GM18511 (cell line): ENCODE data around the gene ATXN10.
"Not testable (repeated sequence)": the region's sequence is repeated elsewhere in the genome, so short reads cannot be mapped to it uniquely, and the experiment has no call there.

ENCODE experiments used
- ATAC-seq: cut with Tn5 transposase; IDR thresholded peaks from one replicate; pipeline ENCODE4 v1.9.1; 2021; ENCODE audit warnings: mild to moderate bottlenecking, moderate library complexity; ENCODE audit not compliant: unreplicated experiment

Gene ATXN10

DNA sequence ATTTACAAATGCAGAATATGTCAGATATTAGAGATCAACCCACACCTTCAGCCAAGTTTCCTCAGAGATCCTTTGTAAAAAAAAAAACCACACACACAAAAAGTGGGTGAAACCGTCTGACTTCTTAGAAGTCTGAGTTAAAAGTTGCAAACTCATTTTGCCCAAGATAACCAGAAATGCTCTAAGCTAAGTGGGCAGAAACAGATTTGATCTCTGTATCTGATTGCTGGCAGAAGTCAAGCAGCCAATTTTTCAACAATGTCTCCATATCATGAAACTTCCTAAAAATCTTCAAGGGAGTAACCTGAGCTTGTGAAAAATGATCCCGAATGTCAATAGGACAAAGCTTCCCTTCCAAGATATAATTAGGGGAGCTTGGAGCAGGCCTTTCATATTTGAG, 28.6 kb upstream of the ATXN10 start:
- ATAC-seq = no peak

DNA sequence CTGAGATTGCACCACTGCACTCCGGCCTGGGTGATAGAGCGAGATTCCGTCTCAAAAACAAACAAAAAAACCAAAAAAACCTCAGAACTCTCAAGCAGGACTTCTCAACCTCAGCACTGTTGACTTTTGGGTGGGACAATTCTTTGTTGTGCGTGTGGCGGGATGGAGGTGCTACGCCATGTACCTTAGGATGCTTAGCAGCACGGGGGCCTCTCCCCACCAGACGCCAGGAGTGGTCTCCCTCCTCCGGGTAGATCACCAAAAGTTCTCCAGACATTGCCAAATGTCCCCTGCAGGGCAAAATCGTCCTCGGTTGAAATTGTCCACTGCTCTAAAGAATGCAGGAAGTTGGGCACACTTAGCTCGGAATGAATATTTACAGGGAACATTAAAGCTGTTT, 26.9 kb upstream of the ATXN10 start:
- ATAC-seq = no peak

DNA sequence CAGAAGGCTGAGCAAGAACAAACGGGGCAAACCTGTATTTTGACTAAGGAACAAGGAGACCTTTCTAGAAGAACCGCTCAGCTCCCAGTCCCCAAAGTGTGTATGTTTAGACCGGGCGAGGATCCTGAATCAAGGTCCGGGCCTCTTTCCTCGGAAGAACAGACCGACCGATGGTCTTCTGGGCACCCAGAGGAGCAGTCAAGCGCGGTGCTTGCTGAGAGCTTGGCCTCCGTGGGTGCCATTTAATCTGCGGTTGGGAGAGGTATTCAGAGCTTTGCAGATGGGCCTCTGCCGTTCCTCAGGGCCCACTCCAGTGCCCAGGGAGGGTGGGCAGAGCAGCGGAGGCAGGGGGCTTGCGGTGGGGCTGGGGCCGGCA, 26.5 kb upstream of the ATXN10 start:
- ATAC-seq = no peak

DNA sequence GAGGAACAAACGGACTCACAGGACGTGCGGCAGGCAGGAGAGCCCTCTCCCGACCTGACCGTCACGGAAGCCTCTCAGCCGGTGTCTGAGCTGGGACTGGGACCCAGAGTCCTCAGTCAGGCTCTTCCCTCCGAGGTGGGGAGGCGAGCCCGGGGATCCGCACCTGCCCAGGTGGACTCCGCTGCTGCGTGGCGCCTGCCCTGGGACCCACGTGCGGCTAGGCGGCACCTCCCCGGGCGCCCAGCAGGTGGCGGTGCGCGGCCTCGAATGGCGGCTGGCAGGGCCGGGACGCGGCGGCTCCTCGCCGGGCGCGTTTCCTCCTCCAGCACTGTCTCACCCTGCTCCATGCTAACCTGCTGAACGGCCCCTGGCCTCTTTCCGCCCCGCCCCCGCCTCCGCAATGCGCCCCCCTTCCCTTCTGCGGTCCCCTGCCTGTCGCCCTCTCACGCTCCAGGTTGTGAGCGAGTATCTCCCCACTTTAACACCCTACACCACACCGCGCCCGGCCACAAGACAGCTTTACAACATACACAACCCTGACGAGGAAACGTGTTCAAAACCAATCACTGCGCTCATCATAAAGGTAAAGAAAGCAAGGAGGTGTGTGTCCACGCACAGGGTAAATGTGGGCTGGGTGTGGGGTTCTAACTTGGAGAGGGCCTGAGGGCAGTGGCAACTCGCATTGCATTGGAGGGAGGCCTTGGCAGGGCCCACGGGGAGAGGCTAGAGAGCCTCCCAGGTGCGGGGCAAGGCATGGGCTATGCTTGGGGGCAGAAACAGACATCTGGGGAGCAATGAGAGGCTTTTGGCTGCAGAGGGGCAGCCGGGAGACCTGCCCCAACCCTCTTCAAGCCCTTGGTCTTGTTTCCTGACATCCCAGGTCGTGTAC, 25.9 kb upstream of the ATXN10 start:
- no peak for ATAC-seq

DNA sequence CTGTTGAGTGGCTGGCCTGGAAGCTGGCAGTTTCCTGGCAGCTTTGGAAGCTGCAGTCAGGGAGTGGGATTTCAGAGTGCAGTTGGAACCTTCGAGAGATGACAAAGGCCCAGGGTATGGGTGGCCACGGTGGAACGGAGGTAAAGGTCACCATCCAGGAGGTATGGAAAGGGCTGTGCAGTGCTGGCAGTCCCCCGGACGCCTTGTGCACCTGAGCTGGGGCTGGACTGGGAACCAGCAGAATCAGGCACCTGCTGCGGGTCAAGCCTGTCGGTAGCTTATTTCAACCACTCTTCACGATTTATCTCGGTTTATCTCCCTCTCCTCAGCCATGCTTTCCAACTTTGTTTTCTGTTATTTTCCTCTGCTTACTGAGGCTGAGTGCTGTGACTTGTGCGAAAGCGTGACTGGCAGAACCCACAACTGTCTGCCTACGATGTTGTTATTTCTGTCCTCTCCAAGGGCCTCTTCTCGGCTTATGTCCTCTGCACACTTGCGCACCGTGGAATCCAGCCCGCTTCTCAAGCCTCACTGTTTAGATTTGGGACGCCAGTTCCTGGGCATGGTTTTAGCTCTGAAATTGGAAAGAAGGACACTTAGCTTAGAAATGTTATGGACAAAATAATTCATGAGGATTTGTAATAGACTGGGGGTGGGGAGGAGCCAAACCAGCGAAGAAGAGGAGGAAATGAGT, 24.0 kb upstream of the ATXN10 start:
- ATAC-seq = no peak

DNA sequence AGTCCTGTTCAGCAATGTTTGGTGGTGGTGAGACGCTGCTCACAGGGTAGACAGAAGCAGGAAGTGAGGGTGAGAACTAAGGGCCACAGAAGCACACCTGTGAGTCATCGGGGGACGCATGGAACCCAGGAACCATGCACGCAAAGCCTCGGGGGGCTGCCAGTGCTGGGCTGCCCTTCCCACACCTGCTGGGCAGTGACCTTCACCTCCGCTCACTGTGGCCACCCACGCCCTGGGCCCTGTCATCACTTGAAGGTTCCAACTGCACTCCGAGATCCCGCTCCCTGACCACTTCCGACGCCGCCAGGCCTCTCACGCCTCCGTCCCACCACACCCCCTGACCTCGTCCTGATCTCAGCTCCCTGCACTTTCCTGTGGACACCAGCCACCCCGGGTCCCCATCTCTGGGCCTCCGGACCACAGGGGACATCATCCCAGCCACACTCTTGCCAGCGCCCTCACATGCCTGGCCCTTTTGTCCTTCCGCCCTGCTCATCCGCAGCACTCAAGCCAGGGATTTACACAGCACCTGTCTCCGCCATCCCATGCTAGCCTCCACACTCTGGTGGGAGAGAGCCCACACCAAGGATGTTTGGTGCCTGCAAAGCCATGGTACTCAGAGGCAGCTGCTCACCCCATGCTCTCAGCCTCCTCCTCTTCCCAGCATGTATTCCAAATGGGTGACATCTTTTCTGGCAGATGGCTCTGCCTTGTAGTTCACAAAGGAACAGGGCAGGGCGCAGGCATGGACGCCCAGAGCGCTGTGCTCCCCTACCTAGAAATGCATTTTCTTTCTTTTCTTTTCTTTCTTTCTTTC, 23.1 kb upstream of the ATXN10 start:
- no peak for ATAC-seq

DNA sequence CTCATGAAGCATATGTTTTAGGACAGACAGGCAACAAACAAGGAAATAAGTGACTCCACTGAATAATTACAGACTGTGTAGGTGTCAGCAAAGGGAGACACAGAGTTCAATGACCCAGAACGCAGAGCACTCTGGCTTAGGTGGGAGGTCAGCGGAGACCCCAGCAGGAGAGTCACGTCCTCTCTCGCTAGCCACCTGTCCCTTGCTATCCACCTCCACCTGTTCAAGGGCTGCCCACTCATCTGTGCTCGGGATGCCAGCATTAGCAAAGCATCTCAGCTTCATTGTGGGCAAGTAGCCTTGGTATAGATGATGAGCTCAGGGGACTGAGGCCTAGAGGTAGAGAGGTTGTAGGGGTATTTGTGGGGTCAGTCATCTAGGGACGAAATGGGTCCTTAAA, 21.8 kb upstream of the ATXN10 start:
- ATAC-seq = no peak

DNA sequence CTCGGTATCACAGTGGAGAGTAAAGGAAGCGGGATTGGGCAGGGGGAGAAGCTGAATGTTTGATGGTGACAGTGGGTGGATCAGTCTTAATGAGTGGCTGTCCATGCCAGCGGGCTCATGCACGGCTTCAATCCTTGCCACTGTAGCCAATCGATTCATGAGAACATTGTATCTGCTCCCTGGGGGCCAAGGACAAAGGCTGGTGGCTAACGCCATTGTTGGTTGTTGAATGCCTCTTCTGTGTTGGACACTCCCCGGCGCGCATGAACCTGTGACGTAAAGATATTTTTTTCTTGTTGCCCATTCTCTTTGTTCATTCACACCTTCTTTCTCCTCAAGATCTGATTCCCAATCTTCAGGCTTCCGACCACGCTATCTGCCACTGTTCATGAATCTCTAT, 20.9 kb upstream of the ATXN10 start:
- no peak for ATAC-seq

DNA sequence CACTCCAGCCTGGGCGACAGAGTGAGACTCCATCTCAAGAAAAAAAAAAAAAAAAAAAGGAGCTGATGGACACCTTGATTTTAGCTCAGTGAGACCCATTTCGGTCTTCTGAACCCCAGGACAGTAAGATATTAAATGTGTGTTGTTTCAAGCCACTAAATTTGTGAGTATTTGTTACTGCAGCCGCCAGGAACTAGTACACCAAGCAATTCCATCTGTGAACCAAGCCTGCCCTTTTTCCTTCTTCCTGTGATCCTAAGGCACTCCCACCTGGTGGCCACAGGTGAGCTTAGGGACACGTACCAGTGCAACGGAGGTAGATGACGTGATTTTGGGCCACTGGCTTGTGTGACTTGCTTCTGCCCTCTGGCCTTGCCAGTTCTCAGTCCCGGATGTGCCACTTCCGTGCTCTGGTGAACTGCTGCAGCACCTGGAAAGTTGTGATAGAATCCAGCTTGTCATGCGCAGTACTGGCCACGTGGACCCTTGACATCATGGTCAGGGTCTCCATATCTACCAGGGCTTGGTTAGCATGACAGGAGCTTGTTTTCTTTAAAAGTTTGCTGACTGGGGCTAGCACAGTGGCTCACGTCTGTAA, 19.6 kb upstream of the ATXN10 start:
- ATAC-seq = no peak

DNA sequence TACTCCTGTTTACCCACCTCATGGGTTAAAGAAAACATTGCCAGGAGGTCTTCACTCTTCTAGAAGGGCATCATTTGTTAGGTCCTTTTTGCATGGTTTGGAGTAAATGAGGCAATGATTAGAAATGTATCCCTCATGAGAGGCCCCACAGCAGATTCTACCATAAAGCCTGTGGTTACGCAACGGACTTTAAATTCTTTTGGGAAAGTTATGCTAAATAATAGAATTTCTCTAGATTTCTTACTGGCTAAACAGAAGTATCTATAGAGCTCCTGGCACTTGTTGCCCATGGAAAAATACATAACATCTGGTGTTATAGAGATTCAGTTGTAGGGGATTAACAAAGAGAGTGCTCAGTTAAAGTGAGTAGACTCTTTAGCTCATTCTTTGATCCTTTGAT, 15.1 kb upstream of the ATXN10 start:
- ATAC-seq = no peak

DNA sequence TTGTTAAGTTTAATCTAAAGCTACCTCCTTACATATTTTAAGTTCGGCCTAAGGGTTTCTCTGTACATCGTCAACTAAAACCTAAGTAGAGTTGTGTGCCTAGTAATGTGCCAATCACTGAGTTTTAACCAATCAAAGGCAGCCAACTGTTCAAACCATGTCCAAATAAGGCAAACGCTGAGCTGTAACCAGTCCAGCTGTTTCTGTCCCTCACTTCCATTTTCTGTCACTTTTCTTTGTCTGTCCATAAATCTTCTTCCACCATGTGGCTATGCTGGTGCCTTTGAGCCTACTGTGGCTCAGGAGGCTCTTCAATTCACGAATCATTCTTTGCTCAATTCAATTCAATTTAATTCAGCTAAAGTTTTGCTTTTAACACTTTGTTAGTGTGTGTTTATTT, 13.9 kb upstream of the ATXN10 start:
- no peak for ATAC-seq

DNA sequence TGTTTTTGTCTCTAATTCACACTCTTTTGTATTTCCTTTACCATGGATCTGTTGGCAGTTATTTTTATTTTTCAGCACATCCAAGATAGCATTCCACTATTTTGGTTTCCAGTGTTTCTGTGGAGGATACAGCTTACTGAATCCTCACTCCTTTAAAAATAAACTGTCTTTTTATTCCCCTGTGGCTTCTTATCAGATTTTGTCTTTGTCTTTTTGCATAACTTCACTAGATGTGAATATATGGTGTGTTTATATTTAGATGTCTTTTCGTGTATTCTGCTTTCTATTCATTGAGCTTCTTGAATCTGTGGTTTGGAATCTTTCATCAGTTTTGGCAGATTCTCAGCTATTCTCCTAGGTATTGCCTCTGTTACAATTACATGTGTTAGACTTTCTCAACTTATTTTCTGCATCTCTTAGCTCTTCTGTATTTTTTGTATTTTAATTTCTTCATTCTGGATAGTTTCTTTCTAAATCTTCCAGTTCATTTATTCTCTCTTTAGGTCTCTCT, 7.4 kb upstream of the ATXN10 start:
- no peak for ATAC-seq

DNA sequence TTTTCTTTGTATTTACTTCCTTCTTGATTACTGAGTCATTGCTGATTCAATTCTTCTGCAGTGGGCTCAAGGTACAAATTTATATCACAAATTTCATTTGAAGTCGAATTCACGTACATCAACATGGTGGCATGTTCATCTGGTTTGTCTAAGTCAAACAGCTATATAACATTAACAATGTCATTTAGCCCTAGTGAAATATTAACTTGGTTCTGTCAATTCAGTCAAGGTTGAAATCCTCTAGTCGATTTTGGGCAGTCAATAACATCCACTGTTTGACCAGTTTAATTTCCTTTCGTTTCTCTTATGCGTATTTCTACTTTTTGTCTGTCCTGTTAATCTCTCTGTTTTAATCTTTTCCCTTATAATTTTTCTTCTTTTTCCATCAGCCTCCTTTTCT, 4.1 kb upstream of the ATXN10 start:
- no peak for ATAC-seq

DNA sequence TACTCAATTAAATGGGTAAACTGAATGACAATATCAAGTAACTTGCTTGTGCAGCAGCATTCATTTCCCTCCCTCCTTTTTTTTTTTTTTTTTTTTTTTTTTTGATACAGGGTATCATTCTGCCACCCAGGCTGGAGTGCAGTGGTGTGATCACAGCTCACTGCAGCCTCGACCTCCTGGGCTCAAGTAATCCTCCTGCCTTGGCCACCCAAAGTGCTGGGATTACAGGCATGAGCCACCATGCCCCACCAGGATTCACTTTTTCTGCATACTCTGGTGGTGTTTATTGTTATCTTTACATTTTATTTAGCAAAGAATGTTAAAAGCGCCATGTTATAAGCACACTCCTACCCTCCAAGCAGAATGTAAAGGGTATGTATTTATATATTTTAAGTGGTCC, 1.3 kb upstream of the ATXN10 start:
- ATAC-seq = not testable (repeated sequence)

DNA sequence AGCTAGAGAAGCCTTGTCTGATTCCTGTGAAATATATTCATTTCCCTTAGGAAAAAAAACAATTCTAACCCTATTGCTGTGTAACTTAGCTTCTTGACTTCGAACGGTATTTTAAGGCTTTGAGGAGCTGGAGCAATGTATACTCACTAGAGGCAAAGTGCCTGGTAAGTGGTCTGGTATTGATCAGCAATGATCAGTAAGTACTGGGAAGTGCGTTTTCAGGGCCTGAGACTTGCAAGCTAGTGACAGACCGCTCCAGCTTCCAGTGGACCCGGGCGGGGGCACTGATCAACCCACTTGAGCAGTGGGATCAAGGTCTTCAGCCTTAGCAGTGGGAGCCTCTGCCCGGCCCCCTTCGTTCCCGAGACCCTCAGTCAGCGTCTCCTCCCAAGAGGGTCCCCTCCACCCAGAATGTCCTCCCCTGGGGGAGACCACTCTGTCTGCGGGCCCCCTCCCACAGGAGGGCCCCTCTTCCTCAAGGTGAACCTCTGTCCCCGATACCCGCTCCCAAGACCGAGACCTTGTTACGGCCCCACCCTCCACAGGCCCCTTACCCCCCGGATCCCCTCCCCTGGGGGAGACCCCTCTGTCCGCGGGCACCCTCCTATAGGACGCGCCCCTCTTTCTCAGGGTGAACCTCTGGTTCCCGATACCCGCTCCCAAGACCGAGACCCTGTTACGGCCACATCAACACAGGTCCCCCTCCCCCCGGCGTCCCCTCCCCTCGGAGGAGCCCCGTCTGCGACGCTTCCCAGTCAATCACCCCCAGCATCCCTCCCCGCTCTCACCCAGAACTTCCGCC, 452 bp upstream of the ATXN10 start:
- no peak for ATAC-seq

DNA sequence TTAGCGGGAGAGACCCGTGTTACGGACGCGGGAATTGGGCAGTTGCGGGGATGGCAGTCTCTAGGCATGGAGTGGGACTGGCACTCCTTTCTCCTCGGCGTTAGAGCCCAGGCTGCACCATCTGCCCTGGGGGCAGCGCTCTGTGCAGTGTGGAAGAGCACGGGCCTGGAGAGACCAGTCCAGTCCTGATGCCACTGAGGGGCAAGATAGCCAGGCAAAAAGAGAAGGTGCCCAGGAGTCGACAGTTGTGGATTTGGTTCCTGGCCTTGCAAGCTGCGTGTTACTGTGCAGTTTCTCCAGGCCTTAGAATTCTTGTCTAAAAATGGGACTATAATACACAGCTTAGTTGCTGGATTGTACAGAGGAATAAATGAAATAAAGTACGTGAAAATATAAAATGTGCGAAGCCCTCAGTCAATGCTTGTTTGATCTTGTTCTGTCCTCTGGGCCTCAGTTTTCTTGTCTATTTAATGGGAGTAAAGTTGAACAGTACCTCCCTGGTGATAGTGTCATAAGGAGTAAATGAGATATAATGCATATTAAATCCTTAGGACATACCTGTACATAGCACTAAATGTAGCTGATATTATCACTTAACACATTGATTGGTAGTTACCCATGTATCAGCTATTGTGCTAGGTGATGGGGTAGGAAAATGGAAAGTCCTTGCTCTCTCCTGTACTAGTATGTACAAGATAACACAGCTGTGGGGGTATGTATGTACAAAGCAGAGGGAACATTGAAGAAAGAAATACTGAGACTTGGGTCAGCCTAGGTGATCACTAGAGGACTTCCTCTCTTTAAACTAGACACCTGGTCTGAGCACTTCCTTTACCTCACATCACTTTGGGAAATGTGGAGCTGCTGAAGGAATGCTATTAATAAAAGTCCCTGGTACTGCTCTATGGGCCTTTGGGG, 1.2 kb downstream of the ATXN10 start:
- ATAC-seq = no peak

DNA sequence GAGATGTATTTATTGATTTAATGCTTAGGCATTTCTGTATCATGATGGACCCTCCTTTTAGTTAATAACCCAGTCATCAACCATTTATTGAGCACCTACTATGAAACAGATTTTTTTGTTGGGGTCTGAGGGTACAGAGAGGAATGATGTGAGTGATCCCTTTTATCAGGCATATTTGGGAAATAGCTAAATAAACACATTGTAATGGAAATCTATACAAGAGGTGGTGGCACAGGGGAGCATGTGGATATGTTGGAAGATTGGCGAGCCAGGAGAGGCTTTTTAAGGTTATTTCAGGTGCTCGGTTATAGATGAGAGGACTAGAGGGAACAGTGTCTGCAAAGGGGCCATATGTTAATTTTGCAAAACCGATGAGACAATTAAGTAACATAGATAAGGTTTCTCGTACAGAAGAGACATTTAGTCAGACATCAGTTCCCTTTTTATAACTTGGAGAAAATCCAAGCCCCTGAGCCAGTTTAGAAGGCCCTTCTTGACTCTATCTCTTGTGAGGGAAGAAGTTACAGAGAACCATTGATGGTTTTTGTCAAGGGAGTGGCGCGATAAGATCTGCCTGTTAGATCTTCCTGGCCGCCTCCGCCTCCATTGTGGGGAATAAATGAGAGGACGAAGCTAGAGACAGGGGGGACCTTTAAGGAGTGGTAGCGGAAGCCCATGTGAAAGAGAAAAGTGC, 2.0 kb downstream of the ATXN10 start:
- no peak for ATAC-seq

DNA sequence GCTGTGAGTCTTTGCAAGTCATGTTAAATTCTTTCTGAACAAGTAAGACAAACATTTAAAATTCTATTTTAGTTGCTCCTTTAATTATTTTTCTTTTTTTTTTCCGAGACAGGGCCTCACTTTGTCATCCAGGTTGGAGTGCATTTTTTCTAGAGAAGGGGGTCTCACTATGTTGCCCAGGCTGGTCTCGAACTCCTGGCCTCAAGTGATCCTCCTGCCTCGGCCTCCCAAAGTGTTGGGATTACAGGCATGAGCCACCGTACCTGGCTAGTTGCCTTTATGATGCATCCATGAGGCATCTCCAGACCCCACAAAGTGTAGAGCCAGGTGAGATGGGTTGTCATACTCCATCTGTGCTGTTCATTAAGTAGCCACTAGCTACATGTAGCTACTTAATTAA, 4.4 kb downstream of the ATXN10 start:
- no peak for ATAC-seq

DNA sequence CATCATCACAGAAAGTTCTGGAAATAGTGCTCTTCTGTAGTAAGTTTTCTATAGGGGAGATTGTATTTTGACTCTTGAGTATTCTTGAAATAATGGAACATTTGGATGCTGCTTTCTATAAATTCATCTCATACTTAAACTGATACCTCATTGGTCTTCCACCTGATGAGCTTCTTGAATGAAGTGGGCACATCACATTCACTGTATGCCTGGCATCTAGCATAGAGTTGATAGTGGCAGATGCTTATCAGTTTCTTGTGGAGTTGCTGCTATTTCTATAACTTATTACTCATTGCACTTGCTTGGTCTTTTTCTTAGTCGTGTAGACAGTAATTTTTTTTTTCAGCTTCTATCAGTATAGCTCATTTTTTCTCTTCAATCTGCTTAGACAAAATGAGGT, 5.4 kb downstream of the ATXN10 start:
- ATAC-seq = no peak
